GM12892 (cell line): ENCODE results near the gene EMC8.
"Not testable (repeated sequence)": the region's sequence is repeated elsewhere in the genome, so short reads cannot be mapped to it uniquely, and the experiment has no call there.

ENCODE experiments used
- DNase-seq: peaks from one replicate; pipeline ENCODE4 v3.0.0; 2011; ENCODE audit not compliant: insufficient read length
- FAIRE-seq: peaks from 2 replicates; lab custom pipeline; 2011; peaks lifted over from hg19 to GRCh38; lab: Jason Lieb, UNC
- POLR2A ChIP-seq: IDR thresholded peaks from 2 replicates; pipeline ENCODE4 v1.6.1; 2011; ENCODE audit warnings: low read depth, low read length, control low read depth
- POLR2AphosphoS5 ChIP-seq: IDR thresholded peaks from 2 replicates; pipeline ENCODE4 v1.6.1; 2011; ENCODE audit warnings: low read depth, low read length, control low read depth
- TAF1 ChIP-seq: IDR thresholded peaks from 2 replicates; pipeline ENCODE4 v1.6.1; 2011; ENCODE audit warnings: low read depth, mild to moderate bottlenecking, control low read depth, low read length, borderline replicate concordance

The EMC8 gene

GRCh38 chr16:85809645-85810044, 10.3 kb upstream of the EMC8 start:
- DNase-seq (no peak), FAIRE-seq (no peak)
- TF ChIP-seq POLR2A: no peak
- no peak for TF ChIP-seq TAF1
- TF ChIP-seq POLR2AphosphoS5: no peak

DNA sequence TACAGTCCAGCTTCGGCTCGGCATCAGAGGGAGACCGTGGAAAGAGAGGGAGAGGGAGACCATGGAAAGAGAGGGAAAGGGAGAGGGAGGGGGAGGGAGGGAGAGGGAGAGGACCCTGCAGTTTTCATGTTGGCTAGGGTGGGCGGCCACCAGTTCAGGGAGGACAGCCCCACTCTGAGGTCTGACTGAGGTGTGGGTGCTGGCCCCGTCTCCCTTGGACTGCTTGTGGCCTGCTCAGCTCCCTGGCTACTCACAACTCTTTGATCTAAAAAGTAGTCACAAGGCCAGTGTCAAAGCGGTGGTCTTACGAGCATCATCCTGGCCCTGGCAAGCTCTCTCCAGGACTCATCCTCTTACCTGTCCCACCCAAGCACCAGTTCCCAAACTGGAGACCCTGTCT, 9.6 kb upstream of the EMC8 start:
- TF ChIP-seq POLR2AphosphoS5 (no peak), POLR2A (no peak), TAF1 (no peak)
- DNase-seq (no peak), FAIRE-seq (no peak)

GRCh38 chr16:85808104-85808503, 8.8 kb upstream of the EMC8 start:
- FAIRE-seq, DNase-seq: not testable (repeated sequence)

DNA sequence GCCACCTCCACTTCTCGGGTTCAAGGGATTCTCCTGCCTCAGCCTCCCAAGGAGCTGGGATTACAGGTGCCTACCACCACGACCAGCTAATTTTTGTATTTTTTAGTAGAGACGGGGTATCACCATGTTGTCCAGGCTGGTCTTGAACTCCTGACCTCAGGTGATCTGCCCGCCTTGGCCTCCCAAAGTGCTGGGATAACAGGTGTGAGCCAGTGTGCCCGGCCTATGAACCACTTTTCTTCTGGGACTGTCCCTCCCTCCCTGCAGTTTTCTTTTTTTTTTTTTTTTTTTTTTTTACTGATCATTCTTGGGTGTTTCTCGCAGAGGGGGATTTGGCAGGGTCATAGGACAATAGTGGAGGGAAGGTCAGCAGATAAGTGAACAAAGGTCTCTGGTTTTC, 8.0 kb upstream of the EMC8 start:
- FAIRE-seq: not testable (repeated sequence)

GRCh38 chr16:85806539-85806938, 7.2 kb upstream of the EMC8 start:
- TF ChIP-seq POLR2A (no peak), POLR2AphosphoS5 (no peak), TAF1 (no peak)
- FAIRE-seq: no peak

More for the DNA sequence above, 8.0 kb upstream of the EMC8 start:
- DNase-seq: not testable (repeated sequence)

GRCh38 chr16:85805442-85806045, 6.2 kb upstream of the EMC8 start:
- TF ChIP-seq POLR2A (0 out of 2 replicates have a peak, but pooled peaks have one; percentile 24), POLR2AphosphoS5 (no peak), TAF1 (no peak)
- DNase-seq (no peak), FAIRE-seq (no peak)

More at GRCh38 chr16:85806539-85806938, 7.2 kb upstream of the EMC8 start:
- no peak for DNase-seq

- TF ChIP-seq POLR2A (no peak), POLR2AphosphoS5 (0 out of 2 replicates have a peak, but pooled peaks have one; percentile 37), TAF1 (no peak)
- no peak for DNase-seq
- no peak for FAIRE-seq
Observed at GRCh38 chr16:85803570-85803969, 4.2 kb upstream of the EMC8 start.

DNA sequence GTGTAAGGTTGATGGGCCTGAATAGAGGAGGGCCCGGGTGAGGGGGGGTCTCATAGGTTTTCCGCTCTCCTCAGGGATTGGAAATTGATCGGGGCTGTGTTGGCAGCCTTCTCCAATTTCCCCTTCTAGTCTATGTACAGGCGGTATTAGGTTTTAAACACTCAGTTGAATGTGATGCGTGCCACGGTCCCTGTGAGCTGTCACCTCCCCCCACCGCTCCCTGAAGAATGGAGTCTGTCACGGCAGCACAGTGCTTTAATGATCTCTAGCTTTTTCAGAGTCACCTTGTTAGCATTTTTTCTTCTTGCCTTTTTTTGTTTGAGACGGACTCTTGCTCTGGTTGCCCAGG, 951 bp upstream of the EMC8 start:
- no peak for DNase-seq
- FAIRE-seq: no peak
- TF ChIP-seq POLR2AphosphoS5: no peak; the same call in 1 of the 2 replicates
- no peak for TF ChIP-seq POLR2A
- TF ChIP-seq TAF1: no peak

DNA sequence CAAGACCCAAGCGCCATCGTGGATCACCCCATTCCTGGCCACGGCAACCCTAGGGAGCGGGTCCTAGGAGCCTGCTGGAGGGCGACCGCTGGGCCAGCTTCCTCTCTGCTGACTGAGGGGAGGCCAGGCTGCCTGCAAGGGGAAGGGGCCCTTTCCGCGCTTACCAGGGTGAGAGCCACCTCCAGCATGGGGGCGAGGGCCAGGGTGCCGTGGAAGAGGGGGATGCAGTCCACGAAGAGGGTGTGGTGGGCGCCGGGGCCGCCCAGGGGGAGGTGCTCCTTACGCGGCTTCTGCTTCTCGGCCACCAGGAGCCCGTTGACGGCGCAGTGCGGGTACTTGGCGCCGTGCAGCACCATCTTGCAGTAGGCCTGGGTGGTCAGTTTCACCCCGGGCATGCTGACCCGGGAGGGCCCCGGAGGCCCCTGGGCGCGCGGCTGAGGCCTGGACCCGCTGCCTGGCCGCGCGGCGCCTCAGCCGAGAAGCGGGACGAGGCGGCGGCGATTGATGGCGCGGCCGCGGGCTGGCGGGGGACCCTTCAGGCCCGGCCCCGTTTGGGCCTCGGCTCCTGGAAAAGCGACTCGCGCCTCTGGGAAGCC, 345 bp downstream of the EMC8 start:
- no peak for FAIRE-seq
- DNase-seq: peak; percentile 73
- no peak for TF ChIP-seq POLR2AphosphoS5
- TF ChIP-seq POLR2A: no peak
- no peak for TF ChIP-seq TAF1

DNA sequence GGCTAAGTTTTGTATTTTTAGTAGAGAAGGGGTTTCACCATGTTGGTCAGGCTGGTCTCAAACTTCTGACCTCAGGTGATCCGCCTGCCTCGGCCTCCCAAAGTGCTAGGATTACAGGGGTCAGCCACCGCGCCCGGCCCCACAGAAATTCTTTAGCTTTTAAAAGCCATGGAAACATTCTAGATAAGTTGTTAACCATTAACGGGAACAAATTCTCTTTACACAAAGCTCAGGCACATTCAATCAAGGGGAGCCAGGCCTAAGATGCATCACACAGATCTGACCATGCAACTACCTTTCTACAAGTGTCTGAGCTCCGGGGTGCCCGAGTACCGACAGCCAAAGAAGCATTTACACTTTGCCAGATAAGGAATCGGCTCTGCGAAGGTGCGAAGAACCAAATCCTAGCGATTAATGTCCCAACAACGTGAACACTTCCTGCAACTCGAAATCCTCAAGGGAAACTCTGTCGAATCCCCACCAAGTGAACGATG, 1.0 kb downstream of the EMC8 start:
- TF ChIP-seq POLR2A (no peak), POLR2AphosphoS5 (no peak), TAF1 (no peak)
- no peak for DNase-seq
- FAIRE-seq: no peak

- DNase-seq (no peak), FAIRE-seq (no peak)
Observed at GRCh38 chr16:85796599-85796998, 2.7 kb downstream of the EMC8 start.

GRCh38 chr16:85796152-85796551, 3.2 kb downstream of the EMC8 start:
- no peak for TF ChIP-seq TAF1
- TF ChIP-seq POLR2AphosphoS5: no peak
- no peak for TF ChIP-seq POLR2A
- DNase-seq (no peak), FAIRE-seq (no peak)

More at GRCh38 chr16:85796599-85796998, 2.7 kb downstream of the EMC8 start:
- no peak for TF ChIP-seq TAF1
- no peak for TF ChIP-seq POLR2AphosphoS5
- TF ChIP-seq POLR2A: no peak
